ENCODE results near the gene ASPM. TPM values are rescaled to one million over a fixed set of nuclear protein-coding genes. Genes with fewer than 3 reads are reported as not detected.

ASPM gene
- total and polyA plus RNA-seq, 9 of the 15 experiments (the other 6 are each of a cell fraction or from before 2014, with no cell fraction given) = 22.7 to 84.4 (median 46.4) TPM

DNA sequence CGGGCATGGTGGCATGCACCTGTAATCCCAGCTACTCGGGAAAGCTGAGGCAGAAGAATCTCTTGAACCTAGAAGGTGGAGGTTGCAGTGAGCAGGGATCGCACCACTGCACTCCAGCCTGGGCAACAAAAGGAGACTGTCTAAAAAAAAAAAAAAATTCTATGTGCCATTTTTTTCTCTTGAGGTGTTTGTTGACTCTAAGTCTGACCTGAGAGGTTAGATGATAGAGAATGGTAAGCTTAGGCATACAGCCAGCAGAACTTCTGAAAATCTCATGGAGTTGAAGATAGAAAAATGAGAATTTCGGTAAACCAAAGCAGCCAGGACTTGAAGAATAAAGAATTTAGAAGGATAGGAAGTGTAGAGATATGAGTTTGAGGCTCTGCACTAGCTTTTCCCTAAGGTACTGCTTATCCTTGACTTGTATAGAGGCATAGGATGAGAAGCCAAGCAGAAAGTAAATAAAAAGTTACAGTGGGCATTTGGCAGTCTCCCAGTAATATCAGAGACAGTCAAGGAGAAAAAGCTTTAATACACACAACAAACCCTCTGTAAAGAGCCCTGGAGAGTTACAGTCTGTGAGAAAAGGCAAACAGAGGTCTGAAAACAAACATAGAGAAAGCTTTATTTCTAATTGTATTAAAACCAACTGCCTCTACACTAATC is 103.7 kb downstream of the ASPM start:
- no TSS peak for BruUV-seq (replicated peaks)
- Histone ChIP-seq H3K36me3 (ENCODE audit: control insufficient read depth, insufficient read depth, low read length) (no peaks in the 10 kb centered on the region), H3K4me1 (replicated peaks in 1 of 2; ENCODE audit: control insufficient read depth in 2 of 2, insufficient read depth in 2 of 2, low read length in 2 of 2) (no peaks in the 10 kb centered on the region), H3K27me3 (ENCODE audit: control insufficient read depth in 2 of 2, insufficient read depth in 2 of 2, low read length in 2 of 2) (no peaks in the 10 kb centered on the region), H3K9ac (ENCODE audit: insufficient read depth in 1 of 2, low read depth in 2 of 2, low read length in 2 of 2) (no peak overlapping the region), H3K9me3 (replicated peaks; ENCODE audit: control insufficient read depth, insufficient read depth, low read depth, low read length) (no peaks in the 10 kb centered on the region; the same call in 1 of the 2 replicates), H3K4me3 (no peak overlapping the region), H3K27ac (ENCODE audit: extremely low read depth, low read depth, low read length) (no peak overlapping the region), H3K79me2 (ENCODE audit: control insufficient read depth, insufficient read depth, low read length) (no peaks in the 10 kb centered on the region), H3K4me2 (ENCODE audit: insufficient read depth, low read length) (no peak overlapping the region), H3K9me1 (ENCODE audit: control insufficient read depth, insufficient read depth, low read length) (no peaks in the 10 kb centered on the region), H2AFZ (ENCODE audit: low read depth, low read length) (no peak overlapping the region), H4K20me1 (replicated peaks; ENCODE audit: control insufficient read depth, insufficient read depth, low read length) (no peaks in the 10 kb centered on the region)
- WGBS (ENCODE audit: insufficient coverage, low coverage, missing lambda C conversion rate) = 7% methylated on average over 3 of the region's 4 CpGs
- ChIA-PET CTCF (ENCODE audit: low intra/inter-chr PET ratio) (no interaction called here), POLR2A (no interaction called here)
- ATAC-seq (no peak), FAIRE-seq (no peak), DNase-seq (ENCODE audit: extremely low read depth in 1 of 4, low spot score in 3 of 4) (no peak)
- TF ChIP-seq, protein P1, sequence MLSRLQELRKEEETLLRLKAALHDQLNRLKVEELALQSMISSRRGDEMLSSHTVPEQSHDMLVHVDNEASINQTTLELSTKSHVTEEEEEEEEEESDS (CRISPR knock-in tag; IDR thresholded peaks at IDR 0.05) = no peak
- TF ChIP-seq ZBED1 (IDR thresholded peaks at IDR 0.05) = no peak
- TF ChIP-seq, protein P2, sequence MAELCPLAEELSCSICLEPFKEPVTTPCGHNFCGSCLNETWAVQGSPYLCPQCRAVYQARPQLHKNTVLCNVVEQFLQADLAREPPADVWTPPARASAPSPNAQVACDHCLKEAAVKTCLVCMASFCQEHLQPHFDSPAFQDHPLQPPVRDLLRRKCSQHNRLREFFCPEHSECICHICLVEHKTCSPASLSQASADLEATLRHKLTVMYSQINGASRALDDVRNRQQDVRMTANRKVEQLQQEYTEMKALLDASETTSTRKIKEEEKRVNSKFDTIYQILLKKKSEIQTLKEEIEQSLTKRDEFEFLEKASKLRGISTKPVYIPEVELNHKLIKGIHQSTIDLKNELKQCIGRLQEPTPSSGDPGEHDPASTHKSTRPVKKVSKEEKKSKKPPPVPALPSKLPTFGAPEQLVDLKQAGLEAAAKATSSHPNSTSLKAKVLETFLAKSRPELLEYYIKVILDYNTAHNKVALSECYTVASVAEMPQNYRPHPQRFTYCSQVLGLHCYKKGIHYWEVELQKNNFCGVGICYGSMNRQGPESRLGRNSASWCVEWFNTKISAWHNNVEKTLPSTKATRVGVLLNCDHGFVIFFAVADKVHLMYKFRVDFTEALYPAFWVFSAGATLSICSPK (IDR thresholded peaks at IDR 0.05; ENCODE audit: borderline replicate concordance) = no peak
- TF ChIP-seq, protein P3, sequence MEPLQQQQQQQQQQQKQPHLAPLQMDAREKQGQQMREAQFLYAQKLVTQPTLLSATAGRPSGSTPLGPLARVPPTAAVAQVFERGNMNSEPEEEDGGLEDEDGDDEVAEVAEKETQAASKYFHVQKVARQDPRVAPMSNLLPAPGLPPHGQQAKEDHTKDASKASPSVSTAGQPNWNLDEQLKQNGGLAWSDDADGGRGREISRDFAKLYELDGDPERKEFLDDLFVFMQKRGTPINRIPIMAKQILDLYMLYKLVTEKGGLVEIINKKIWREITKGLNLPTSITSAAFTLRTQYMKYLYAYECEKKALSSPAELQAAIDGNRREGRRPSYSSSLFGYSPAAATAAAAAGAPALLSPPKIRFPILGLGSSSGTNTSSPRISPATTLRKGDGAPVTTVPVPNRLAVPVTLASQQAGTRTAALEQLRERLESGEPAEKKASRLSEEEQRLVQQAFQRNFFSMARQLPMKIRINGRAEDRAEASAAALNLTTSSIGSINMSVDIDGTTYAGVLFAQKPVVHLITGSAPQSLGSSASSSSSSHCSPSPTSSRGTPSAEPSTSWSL (CRISPR knock-in tag; IDR thresholded peaks at IDR 0.05; ENCODE audit: borderline replicate concordance) = no peak
- no peak for TF ChIP-seq MEIS2 (IDR thresholded peaks at IDR 0.05; ENCODE audit: partially characterized antibody)
- no peak for TF ChIP-seq ZNF449 (CRISPR knock-in tag; IDR thresholded peaks at IDR 0.05)
- intact Hi-C loops (cut with micrococcal nuclease) (no loop called here), in situ Hi-C loops (cut with MboI) (no loop called here)
